ENCODE results near the gene HIF3A. TPM values are rescaled to one million over a fixed set of nuclear protein-coding genes. Genes with fewer than 3 reads are reported as not detected.

Gene HIF3A
- total RNA-seq, 1 experiment from 2014 or later: 0.68 TPM

- Mint-ChIP-seq H3K27ac (ENCODE audit: unreplicated experiment) (no peak overlapping the region), H3K9me3 (ENCODE audit: low read depth, unreplicated experiment) (no peaks in the 10 kb centered on the region), H3K27me3 (ENCODE audit: unreplicated experiment) (no peaks in the 10 kb centered on the region), H3K4me3 (ENCODE audit: low read depth, unreplicated experiment) (no peak overlapping the region), H3K36me3 (ENCODE audit: insufficient read depth, unreplicated experiment) (peaks cover 62% of the 10 kb centered on the region), H3K4me1 (ENCODE audit: low read depth, unreplicated experiment) (no peaks in the 10 kb centered on the region)
- DNase-seq: no peak
- intact Hi-C loops (cut with micrococcal nuclease; ENCODE audit: unreplicated experiment): no loop called here
- CTCF ChIA-PET: interaction anchor here (1.0 to 1.6 kb wide), 2 partner anchors 9 to 104 kb away, joined by 3 to 5 read pairs; no protein-coding TSS in a partner anchor
- BruUV-seq (replicated peaks): no TSS peak
- no peak for TF ChIP-seq CTCF (IDR thresholded peaks at IDR 0.05; ENCODE audit: unreplicated experiment)
Measured at GRCh38 chr19:46386996-46387712, 90.3 kb downstream of the HIF3A start.

- BruUV-seq (replicated peaks): no TSS peak
- intact Hi-C loops (cut with micrococcal nuclease; ENCODE audit: unreplicated experiment): no loop called here
- no peak overlapping the region for H3K27ac Mint-ChIP-seq (ENCODE audit: unreplicated experiment)
- H3K4me1 Mint-ChIP-seq (ENCODE audit: low read depth, unreplicated experiment): no peaks in the 10 kb centered on the region
- no peak for DNase-seq
- H3K36me3 Mint-ChIP-seq (ENCODE audit: insufficient read depth, unreplicated experiment): peaks cover 66% of the 10 kb centered on the region
- H3K9me3 Mint-ChIP-seq (ENCODE audit: low read depth, unreplicated experiment): no peaks in the 10 kb centered on the region
- no peak for TF ChIP-seq CTCF (IDR thresholded peaks at IDR 0.05; ENCODE audit: unreplicated experiment)
- no peaks in the 10 kb centered on the region for H3K27me3 Mint-ChIP-seq (ENCODE audit: unreplicated experiment)
- no peak overlapping the region for H3K4me3 Mint-ChIP-seq (ENCODE audit: low read depth, unreplicated experiment)
- CTCF ChIA-PET: interaction anchor here (1.6 kb wide), 1 partner anchor 9 kb away, joined by 5 read pairs; no protein-coding TSS in a partner anchor
Measured at GRCh38 chr19:46387713-46388130, 90.9 kb downstream of the HIF3A start.

- CTCF ChIA-PET: no interaction called here
- H3K4me1 Mint-ChIP-seq (ENCODE audit: low read depth, unreplicated experiment): no peaks in the 10 kb centered on the region
- H3K27me3 Mint-ChIP-seq (ENCODE audit: unreplicated experiment): no peaks in the 10 kb centered on the region
- DNase-seq: no peak
- intact Hi-C loops (cut with micrococcal nuclease; ENCODE audit: unreplicated experiment): no loop called here
- no peak for TF ChIP-seq CTCF (IDR thresholded peaks at IDR 0.05; ENCODE audit: unreplicated experiment)
- no peaks in the 10 kb centered on the region for H3K9me3 Mint-ChIP-seq (ENCODE audit: low read depth, unreplicated experiment)
- peaks cover 69% of the 10 kb centered on the region for H3K36me3 Mint-ChIP-seq (ENCODE audit: insufficient read depth, unreplicated experiment)
- H3K27ac Mint-ChIP-seq (ENCODE audit: unreplicated experiment): no peak overlapping the region
- BruUV-seq (replicated peaks): no TSS peak
- no peak overlapping the region for H3K4me3 Mint-ChIP-seq (ENCODE audit: low read depth, unreplicated experiment)
Measured at GRCh38 chr19:46388311-46389095, 91.7 kb downstream of the HIF3A start.

GRCh38 chr19:46390121-46390858 lies 93.4 kb downstream of the HIF3A start:
- no TSS peak for BruUV-seq (replicated peaks)
- Mint-ChIP-seq H3K36me3 (ENCODE audit: insufficient read depth, unreplicated experiment) (peaks cover 76% of the 10 kb centered on the region), H3K27me3 (ENCODE audit: unreplicated experiment) (no peaks in the 10 kb centered on the region), H3K9me3 (ENCODE audit: low read depth, unreplicated experiment) (no peaks in the 10 kb centered on the region), H3K27ac (ENCODE audit: unreplicated experiment) (no peak overlapping the region), H3K4me1 (ENCODE audit: low read depth, unreplicated experiment) (no peaks in the 10 kb centered on the region), H3K4me3 (ENCODE audit: low read depth, unreplicated experiment) (no peak overlapping the region)
- CTCF ChIA-PET: no interaction called here
- TF ChIP-seq CTCF (IDR thresholded peaks at IDR 0.05; ENCODE audit: unreplicated experiment): no peak
- no peak for DNase-seq
- intact Hi-C loops (cut with micrococcal nuclease; ENCODE audit: unreplicated experiment): no loop called here
